H1 (cell line): ENCODE results near the gene KRTAP4-1.
"Not testable (repeated sequence)": the region's sequence is repeated elsewhere in the genome, so short reads cannot be mapped to it uniquely, and the experiment has no call there.

Experiments used
- CHD2 ChIP-seq: IDR thresholded peaks from 2 replicates; pipeline ENCODE4 v1.6.1; 2012; ENCODE audit warnings: low read length, improper control_type of control experiment
- CTCF ChIP-seq, 3 experiments: IDR thresholded peaks; 1 replicate in 2 of 3; 2 replicates in 1 of 3; pipeline versions ENCODE4 v1.5.1 to v1.6.1; 2011; ENCODE audit warnings: low read length in 3 of 3, mild to moderate bottlenecking in 3 of 3, inconsistent platforms in 2 of 3, low read depth in 1 of 3, moderate library complexity in 1 of 3; ENCODE audit not compliant: insufficient read depth in 1 of 3; ENCODE audit errors: control extremely low read depth in 1 of 3
- HDAC6 ChIP-seq: IDR thresholded peaks from one replicate; pipeline ENCODE4 v1.7.1; 2012; ENCODE audit warnings: low read depth, mild to moderate bottlenecking, inconsistent platforms, low read length, moderate library complexity
- JUN ChIP-seq: IDR thresholded peaks from 2 replicates; pipeline ENCODE4 v1.6.1; 2011; ENCODE audit warnings: low read depth, mild to moderate bottlenecking, improper control_type of control experiment, low read length
- JUND ChIP-seq: IDR thresholded peaks from 2 replicates; pipeline ENCODE4 v1.6.1; 2011; ENCODE audit warnings: mild to moderate bottlenecking, improper control_type of control experiment, low read length
- MAFK ChIP-seq: IDR thresholded peaks from 2 replicates; pipeline ENCODE4 v1.6.1; 2012; ENCODE audit warnings: low read depth, mild to moderate bottlenecking, improper control_type of control experiment, low read length
- POLR2A ChIP-seq, 2 experiments: IDR thresholded peaks; 1 replicate in 1 of 2; 2 replicates in 1 of 2; pipeline ENCODE4 v1.6.1; 2011; ENCODE audit warnings: low read depth in 2 of 2, low read length in 2 of 2, mild to moderate bottlenecking in 2 of 2; ENCODE audit errors: control extremely low read depth in 1 of 2
- POLR2AphosphoS5 ChIP-seq: IDR thresholded peaks from 2 replicates; pipeline ENCODE4 v1.6.1; 2011; ENCODE audit warnings: low read depth, low read length
- RXRA ChIP-seq: IDR thresholded peaks from 2 replicates; pipeline ENCODE4 v1.6.1; 2011; ENCODE audit warnings: low read depth, mild to moderate bottlenecking, low read length, moderate library complexity; ENCODE audit not compliant: insufficient read depth
- SIN3A ChIP-seq, 2 experiments: IDR thresholded peaks in 1 of 2; conservative IDR thresholded peaks in 1 of 2; 2 replicates each; pipeline ENCODE4 v1.6.1; 2011 to 2012; ENCODE audit warnings: low read length in 2 of 2, improper control_type of control experiment in 1 of 2, low read depth in 1 of 2, mild to moderate bottlenecking in 1 of 2
- SIRT6 ChIP-seq: IDR thresholded peaks from one replicate; pipeline ENCODE4 v1.7.1; 2012; ENCODE audit warnings: low read length, inconsistent platforms
- SP1 ChIP-seq: IDR thresholded peaks from 2 replicates; pipeline ENCODE4 v1.6.1; 2011; ENCODE audit warnings: low read depth, low read length
- TAF1 ChIP-seq: IDR thresholded peaks from 2 replicates; pipeline ENCODE4 v1.6.1; 2011; ENCODE audit warnings: mild to moderate bottlenecking, low read depth, low read length
- YY1 ChIP-seq: IDR thresholded peaks from 2 replicates; pipeline ENCODE4 v1.6.1; 2011; ENCODE audit warnings: low read depth, mild to moderate bottlenecking, low read length

GRCh38 chr17:41189837-41190318 lies 5.2 kb upstream of the KRTAP4-1 start, which contains the start of gene KRTAP9-1:
- not testable (repeated sequence) for TF ChIP-seq HDAC6; CTCF (IDR thresholded peaks at IDR 0.05; ENCODE audit: control extremely low read depth in 1 of 3, insufficient read depth in 1 of 3, low read depth in 1 of 3, low read length in 3 of 3); CHD2; POLR2A (IDR thresholded peaks at IDR 0.05; ENCODE audit: control extremely low read depth in 1 of 2, low read depth in 2 of 2, low read length in 2 of 2); SIRT6; SP1; MAFK; YY1; RXRA; POLR2AphosphoS5; TAF1; JUND; JUN; SIN3A (conservative IDR thresholded peaks at IDR 0.05 in 1 of 2, IDR thresholded peaks at IDR 0.05 in 1 of 2; ENCODE audit: low read depth in 1 of 2, low read length in 2 of 2)
